ENCODE measurements around the gene PHKB. TPM values are rescaled to one million over a fixed set of nuclear protein-coding genes. Genes with fewer than 3 reads are reported as not detected.
"Not testable (repeated sequence)": the region's sequence is repeated elsewhere in the genome, so short reads cannot be mapped to it uniquely, and the experiment has no call there.

Gene PHKB
- total and polyA plus RNA-seq, 2 donors (not counting 3 experiments of a cell fraction or from before 2014, with no cell fraction given): 30.1 to 61.0 TPM

DNA sequence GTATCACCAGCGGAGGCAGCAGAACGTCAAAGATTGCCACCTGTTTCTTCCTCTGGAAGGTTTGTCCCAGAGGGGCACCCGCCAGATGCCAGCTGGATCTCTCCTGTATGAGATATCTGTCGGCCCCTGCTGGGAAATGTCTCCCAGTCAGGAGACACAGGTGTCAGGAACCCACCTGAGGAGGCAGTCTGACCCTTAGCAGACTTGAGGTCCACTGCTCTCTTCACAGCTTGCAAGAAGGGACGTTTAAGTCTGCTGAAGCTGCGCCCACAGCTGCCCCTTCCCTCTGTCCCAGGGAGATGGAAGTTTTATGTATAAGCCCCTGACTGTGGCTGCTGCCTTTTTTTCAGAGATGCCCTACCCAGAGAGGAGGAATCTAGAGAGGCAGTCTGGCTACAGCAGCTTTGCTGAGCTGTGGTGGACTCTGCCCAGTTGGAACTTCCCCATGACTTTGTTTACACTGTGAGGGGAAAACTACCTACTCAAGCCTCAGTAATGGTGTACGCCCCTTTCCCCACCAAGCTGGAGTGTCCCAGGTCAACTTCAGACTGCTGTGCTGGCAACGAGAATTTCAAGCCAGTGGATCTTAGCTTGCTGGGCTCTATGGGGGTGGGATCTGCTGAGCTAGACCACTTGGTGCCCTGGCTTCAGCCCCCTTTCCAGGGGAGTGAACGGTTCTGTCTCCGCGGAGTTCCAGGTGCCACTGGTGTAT is 92.9 kb downstream of the PHKB start:
- intact Hi-C loops (cut with micrococcal nuclease): no loop called here

DNA sequence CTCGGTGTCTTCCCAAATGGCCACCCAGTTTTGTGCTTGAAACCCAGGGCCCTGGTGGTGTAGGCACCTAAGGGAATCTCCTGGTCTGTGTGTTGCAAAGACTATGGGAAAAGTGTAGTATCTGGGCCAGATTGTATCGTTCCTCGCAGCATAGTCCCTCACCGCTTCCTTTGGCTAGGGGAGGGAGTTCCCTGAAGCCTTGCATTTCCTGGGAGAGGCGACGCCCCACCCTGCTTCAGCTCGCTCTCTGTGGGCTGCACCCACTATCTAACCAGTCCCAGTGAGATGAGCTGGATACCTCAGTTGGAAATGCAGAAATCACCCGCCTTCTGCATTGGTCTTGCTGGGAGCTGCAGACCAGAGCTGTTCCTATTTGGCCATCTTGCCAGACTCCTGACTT is 93.5 kb downstream of the PHKB start:
- H3K27ac ChIP-seq (ENCODE audit: insufficient read depth, low read depth, low read length); H2AFZ ChIP-seq (ENCODE audit: low read depth, low read length); BruUV-seq (replicated peaks); DNase-seq (ENCODE audit: low read depth, low spot score); H3K9ac ChIP-seq (replicated peaks; ENCODE audit: extremely low read depth, insufficient read depth, low read length); intact Hi-C loops (cut with micrococcal nuclease); H3K36me3 ChIP-seq (ENCODE audit: control insufficient read depth in 2 of 2, extremely low read depth in 1 of 2, insufficient read depth in 2 of 2, low read length in 2 of 2); CTCF ChIA-PET; H3K79me2 ChIP-seq (ENCODE audit: control insufficient read depth, insufficient read depth, low read length); H3K4me2 ChIP-seq (ENCODE audit: insufficient read depth, low read length); H3K4me3 ChIP-seq (replicated peaks in 1 of 3; ENCODE audit: insufficient read depth in 1 of 3, low read depth in 1 of 3, low read length in 3 of 3); H3K27me3 ChIP-seq (ENCODE audit: control insufficient read depth in 2 of 2, insufficient read depth in 2 of 2, low read length in 2 of 2); H3K9me3 ChIP-seq (replicated peaks; ENCODE audit: control insufficient read depth, insufficient read depth, low read length); POLR2A ChIA-PET; dilution Hi-C loops (cut with MboI; ENCODE audit: extremely low pct_ligation_motif_present, low sequenced_read_pairs); H3K4me1 ChIP-seq (ENCODE audit: control insufficient read depth, extremely low read depth, insufficient read depth, low read length); H4K20me1 ChIP-seq (replicated peaks; ENCODE audit: control insufficient read depth, extremely low read depth, insufficient read depth, low read length); FAIRE-seq; H3K9me1 ChIP-seq (replicated peaks; ENCODE audit: control insufficient read depth, extremely low read depth, insufficient read depth, low read length): not testable (repeated sequence)

More for the DNA sequence above, 92.9 kb downstream of the PHKB start:
- no peaks in the 10 kb centered on the region for H4K20me1 ChIP-seq (replicated peaks; ENCODE audit: control insufficient read depth, extremely low read depth, insufficient read depth, low read length)
- no peaks in the 10 kb centered on the region for H3K27me3 ChIP-seq (ENCODE audit: control insufficient read depth in 2 of 2, insufficient read depth in 2 of 2, low read length in 2 of 2)
- no peak overlapping the region for H3K4me2 ChIP-seq (ENCODE audit: insufficient read depth, low read length)
- H3K4me3 ChIP-seq (replicated peaks in 1 of 3; ENCODE audit: insufficient read depth in 1 of 3, low read depth in 1 of 3, low read length in 3 of 3): no peak overlapping the region
- peaks cover 0 to 3% of the 10 kb centered on the region in 2 experiments for H3K36me3 ChIP-seq (ENCODE audit: control insufficient read depth in 2 of 2, extremely low read depth in 1 of 2, insufficient read depth in 2 of 2, low read length in 2 of 2)
- POLR2A ChIA-PET: no interaction called here
- H3K79me2 ChIP-seq (ENCODE audit: control insufficient read depth, insufficient read depth, low read length): no peaks in the 10 kb centered on the region
- no peaks in the 10 kb centered on the region for H3K4me1 ChIP-seq (ENCODE audit: control insufficient read depth, extremely low read depth, insufficient read depth, low read length)
- TF ChIP-seq JUN (IDR thresholded peaks at IDR 0.05; ENCODE audit: borderline replicate concordance, insufficient read depth, insufficient read length, low read depth): no peak
- TF ChIP-seq MYC (IDR thresholded peaks at IDR 0.05; ENCODE audit: low read depth, low read length): no peak
- TF ChIP-seq POLR2AphosphoS5 (IDR thresholded peaks at IDR 0.05; ENCODE audit: insufficient read depth, low read depth, low read length): no peak
- no peak for TF ChIP-seq GATA2 (IDR thresholded peaks at IDR 0.05; ENCODE audit: insufficient read depth, insufficient read length, low read depth, low read length)
- TF ChIP-seq CTCF (IDR thresholded peaks at IDR 0.05; ENCODE audit: extremely low read depth in 1 of 2, insufficient read depth in 1 of 2, low read depth in 1 of 2, low read length in 2 of 2): no peak
- TF ChIP-seq, protein P1, sequence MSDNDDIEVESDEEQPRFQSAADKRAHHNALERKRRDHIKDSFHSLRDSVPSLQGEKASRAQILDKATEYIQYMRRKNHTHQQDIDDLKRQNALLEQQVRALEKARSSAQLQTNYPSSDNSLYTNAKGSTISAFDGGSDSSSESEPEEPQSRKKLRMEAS (IDR thresholded peaks at IDR 0.05; ENCODE audit: insufficient read depth, insufficient read length): no peak
- TF ChIP-seq FOS (IDR thresholded peaks at IDR 0.05; ENCODE audit: borderline replicate concordance, insufficient read depth, low read length): no peak
- no peak for TF ChIP-seq POLR2A (IDR thresholded peaks at IDR 0.05; ENCODE audit: low read depth, low read length)
- no peak for TF ChIP-seq EZH2 (IDR thresholded peaks at IDR 0.05; ENCODE audit: borderline replicate concordance, low read depth, low read length, severe bottlenecking)
- H3K9me3 ChIP-seq (replicated peaks; ENCODE audit: control insufficient read depth, insufficient read depth, low read length): no peaks in the 10 kb centered on the region
- no TSS peak for BruUV-seq (replicated peaks)
- H2AFZ ChIP-seq (ENCODE audit: low read depth, low read length): no peak overlapping the region
- no peak for DNase-seq (ENCODE audit: low read depth, low spot score)
- CTCF ChIA-PET: no interaction called here
- FAIRE-seq: no peak
- no peak overlapping the region for H3K9ac ChIP-seq (replicated peaks; ENCODE audit: extremely low read depth, insufficient read depth, low read length)
- dilution Hi-C loops (cut with MboI; ENCODE audit: extremely low pct_ligation_motif_present, low sequenced_read_pairs): no loop called here
- H3K9me1 ChIP-seq (replicated peaks; ENCODE audit: control insufficient read depth, extremely low read depth, insufficient read depth, low read length): no peaks in the 10 kb centered on the region
- no peak overlapping the region for H3K27ac ChIP-seq (ENCODE audit: insufficient read depth, low read depth, low read length)

Measured in endothelial cell of umbilical vein (primary cell).